Measurements from ENCODE around the gene PRRX2.
"Not testable (repeated sequence)": the region's sequence is repeated elsewhere in the genome, so short reads cannot be mapped to it uniquely, and the experiment has no call there.

PRRX2 gene

GRCh38 chr9:129760784-129761183 lies 95.3 kb downstream of the PRRX2 start:
- DNase-seq (ENCODE audit: low spot score), result not testable (repeated sequence)

- no peak for DNase-seq (ENCODE audit: low spot score)
Observed at GRCh38 chr9:129761293-129761900, 96.0 kb downstream of the PRRX2 start.

GRCh38 chr9:129761901-129762369 lies 96.5 kb downstream of the PRRX2 start:
- DNase-seq (ENCODE audit: low spot score), result no peak

- peak; percentile 72 for DNase-seq (ENCODE audit: low spot score)
Observed at GRCh38 chr9:129762370-129762984, 97.0 kb downstream of the PRRX2 start.

- no peak for DNase-seq (ENCODE audit: low spot score)
Observed at GRCh38 chr9:129762985-129763926, 97.8 kb downstream of the PRRX2 start.

- DNase-seq (ENCODE audit: low spot score), result no peak
Observed at GRCh38 chr9:129765764-129766317, 100.4 kb downstream of the PRRX2 start.

- no peak for DNase-seq (ENCODE audit: low spot score)
Observed at GRCh38 chr9:129768486-129768885, 103.0 kb downstream of the PRRX2 start.

- DNase-seq (ENCODE audit: low spot score), result no peak
Observed at GRCh38 chr9:129769669-129770068, 104.2 kb downstream of the PRRX2 start.

GRCh38 chr9:129770741-129771140 lies 105.3 kb downstream of the PRRX2 start:
- no peak for DNase-seq (ENCODE audit: low spot score)

Measured in kidney capillary endothelial cell (primary cell).